SK-N-SH treated with all-trans-retinoic acid at 6 μM for 48 hours (cell line): Measurements from ENCODE around the gene ABCC4.

Experiments
- ATAC-seq: fragments of 200-7000 bp; cut with Tn5 transposase; 3 replicates; pipeline ENCODE4 v1.9.1; 2020; ENCODE audit warnings: mild to moderate bottlenecking, moderate library complexity
- ARNTL ChIP-seq: fragments of 450-650 bp; formaldehyde crosslinking; IDR thresholded peaks from 2 replicates; pipeline ENCODE4 v1.5.0; 2020; ENCODE audit warnings: low read depth, mild to moderate bottlenecking, moderate library complexity, borderline replicate concordance
- BACH2 ChIP-seq: fragments of 250-450 bp; sonication (Bioruptor Pico); IDR thresholded peaks from 2 replicates; pipeline ENCODE4 v1.9.0; 2021; ENCODE audit warnings: mild to moderate bottlenecking, borderline replicate concordance
- ESRRG ChIP-seq: fragments of 250-450 bp; sonication (Bioruptor Pico); IDR thresholded peaks from 2 replicates; pipeline ENCODE4 v1.6.1; 2021; ENCODE audit warnings: mild to moderate bottlenecking
- GLIS3 ChIP-seq: fragments of 250-450 bp; sonication (Bioruptor Pico); IDR thresholded peaks from 2 replicates; pipeline ENCODE4 v1.5.0; 2020; ENCODE audit warnings: mild to moderate bottlenecking, moderate library complexity
- ISL1 ChIP-seq: fragments of 250-450 bp; sonication (Bioruptor Pico); IDR thresholded peaks from 2 replicates; pipeline ENCODE4 v2.1.2; 2022; ENCODE audit warnings: mild to moderate bottlenecking, moderate library complexity
- OSR1 ChIP-seq: fragments of 250-450 bp; sonication (Bioruptor Pico); IDR thresholded peaks from 2 replicates; pipeline ENCODE4 v1.8.0; 2022; ENCODE audit warnings: moderate library complexity, mild to moderate bottlenecking, inconsistent platforms
- PPARA ChIP-seq: fragments of 250-450 bp; sonication (Bioruptor Pico); IDR thresholded peaks from 2 replicates; pipeline ENCODE4 v1.5.0; 2020; ENCODE audit warnings: mild to moderate bottlenecking, borderline replicate concordance
- SNAI2 ChIP-seq: fragments of 250-450 bp; sonication (Bioruptor Pico); IDR thresholded peaks from 2 replicates; pipeline ENCODE4 v1.5.0; 2020; ENCODE audit warnings: mild to moderate bottlenecking, moderate library complexity
- TCF4 ChIP-seq: fragments of 250-450 bp; sonication (Bioruptor Pico); IDR thresholded peaks from 2 replicates; pipeline ENCODE4 v1.8.0; 2021; ENCODE audit warnings: mild to moderate bottlenecking, moderate library complexity, borderline replicate concordance
- TOX ChIP-seq: fragments of 250-450 bp; sonication (Bioruptor Pico); IDR thresholded peaks from 2 replicates; pipeline ENCODE4 v1.8.0; 2021; ENCODE audit warnings: mild to moderate bottlenecking, moderate library complexity, borderline replicate concordance
- ZC3H10 ChIP-seq: fragments of 250-450 bp; sonication (Bioruptor Pico); IDR thresholded peaks from 2 replicates; pipeline ENCODE4 v1.5.1; 2021; ENCODE audit warnings: mild to moderate bottlenecking, moderate library complexity
- ZFP3 ChIP-seq: fragments of 250-450 bp; sonication (Bioruptor Pico); IDR thresholded peaks from 2 replicates; pipeline ENCODE4 v1.5.0; 2020; ENCODE audit warnings: mild to moderate bottlenecking, moderate library complexity
- ZFP30 ChIP-seq: fragments of 450-650 bp; formaldehyde crosslinking; IDR thresholded peaks from 2 replicates; pipeline ENCODE4 v1.5.0; 2022; ENCODE audit warnings: mild to moderate bottlenecking, moderate library complexity
- ZNF70 ChIP-seq: fragments of 450-650 bp; formaldehyde crosslinking; IDR thresholded peaks from 2 replicates; pipeline ENCODE4 v1.5.0; 2020; ENCODE audit warnings: mild to moderate bottlenecking, moderate library complexity
- ZNF8 ChIP-seq: fragments of 450-650 bp; formaldehyde crosslinking; IDR thresholded peaks from 2 replicates; pipeline ENCODE4 v1.5.0; 2020; ENCODE audit warnings: mild to moderate bottlenecking, moderate library complexity
- TF ChIP-seq, protein P1 (sequence below): fragments of 250-450 bp; sonication (Bioruptor Pico); IDR thresholded peaks from 2 replicates; pipeline ENCODE4 v1.8.0; 2020; ENCODE audit warnings: mild to moderate bottlenecking, moderate library complexity, borderline replicate concordance
- TF ChIP-seq, protein P2 (sequence below): fragments of 250-450 bp; sonication (Bioruptor Pico); IDR thresholded peaks from 2 replicates; pipeline ENCODE4 v1.5.1; 2020; ENCODE audit warnings: low read depth, mild to moderate bottlenecking, moderate library complexity
- TF ChIP-seq, protein P3 (sequence below): fragments of 250-450 bp; sonication (Bioruptor Pico); IDR thresholded peaks from 2 replicates; pipeline ENCODE4 v1.5.0; 2020; ENCODE audit warnings: mild to moderate bottlenecking, moderate library complexity
- TF ChIP-seq, protein P4 (sequence below): fragments of 250-450 bp; sonication (Bioruptor Pico); IDR thresholded peaks from 2 replicates; pipeline ENCODE4 v1.8.0; 2021; ENCODE audit warnings: low read depth, mild to moderate bottlenecking, moderate library complexity, borderline replicate concordance
- TF ChIP-seq, protein P5 (sequence below): fragments of 250-450 bp; sonication (Bioruptor Pico); IDR thresholded peaks from 2 replicates; pipeline ENCODE4 v1.5.1; 2021; ENCODE audit warnings: mild to moderate bottlenecking, moderate library complexity

Gene ABCC4

DNA sequence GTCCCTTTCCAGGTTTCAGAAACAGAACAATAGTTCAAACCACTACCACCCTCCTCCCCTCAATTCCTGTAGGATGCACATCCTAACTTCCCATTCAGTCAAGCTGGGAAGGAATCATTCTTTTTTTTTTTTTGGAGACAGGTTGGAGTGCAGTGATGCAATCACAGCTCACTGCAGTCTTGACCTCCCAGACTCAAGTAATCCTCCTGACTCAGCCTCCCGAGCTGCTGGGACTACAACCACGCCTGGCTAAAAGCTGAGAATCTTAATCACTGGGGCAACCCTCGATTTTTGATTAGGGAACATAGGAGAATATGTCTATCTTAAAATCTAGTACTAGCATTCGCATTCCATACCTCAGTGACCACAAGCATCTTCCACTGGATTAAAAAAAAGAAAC is 146.2 kb downstream of the ABCC4 start:
- TF ChIP-seq, protein P1, sequence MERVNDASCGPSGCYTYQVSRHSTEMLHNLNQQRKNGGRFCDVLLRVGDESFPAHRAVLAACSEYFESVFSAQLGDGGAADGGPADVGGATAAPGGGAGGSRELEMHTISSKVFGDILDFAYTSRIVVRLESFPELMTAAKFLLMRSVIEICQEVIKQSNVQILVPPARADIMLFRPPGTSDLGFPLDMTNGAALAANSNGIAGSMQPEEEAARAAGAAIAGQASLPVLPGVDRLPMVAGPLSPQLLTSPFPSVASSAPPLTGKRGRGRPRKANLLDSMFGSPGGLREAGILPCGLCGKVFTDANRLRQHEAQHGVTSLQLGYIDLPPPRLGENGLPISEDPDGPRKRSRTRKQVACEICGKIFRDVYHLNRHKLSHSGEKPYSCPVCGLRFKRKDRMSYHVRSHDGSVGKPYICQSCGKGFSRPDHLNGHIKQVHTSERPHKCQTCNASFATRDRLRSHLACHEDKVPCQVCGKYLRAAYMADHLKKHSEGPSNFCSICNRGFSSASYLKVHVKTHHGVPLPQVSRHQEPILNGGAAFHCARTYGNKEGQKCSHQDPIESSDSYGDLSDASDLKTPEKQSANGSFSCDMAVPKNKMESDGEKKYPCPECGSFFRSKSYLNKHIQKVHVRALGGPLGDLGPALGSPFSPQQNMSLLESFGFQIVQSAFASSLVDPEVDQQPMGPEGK (CRISPR knock-in tag), result no peak
- TF ChIP-seq TCF4 (CRISPR knock-in tag), result no peak
- TF ChIP-seq SNAI2 (CRISPR knock-in tag), result no peak
- no peak for TF ChIP-seq OSR1 (CRISPR knock-in tag)
- ATAC-seq, result no peak

DNA sequence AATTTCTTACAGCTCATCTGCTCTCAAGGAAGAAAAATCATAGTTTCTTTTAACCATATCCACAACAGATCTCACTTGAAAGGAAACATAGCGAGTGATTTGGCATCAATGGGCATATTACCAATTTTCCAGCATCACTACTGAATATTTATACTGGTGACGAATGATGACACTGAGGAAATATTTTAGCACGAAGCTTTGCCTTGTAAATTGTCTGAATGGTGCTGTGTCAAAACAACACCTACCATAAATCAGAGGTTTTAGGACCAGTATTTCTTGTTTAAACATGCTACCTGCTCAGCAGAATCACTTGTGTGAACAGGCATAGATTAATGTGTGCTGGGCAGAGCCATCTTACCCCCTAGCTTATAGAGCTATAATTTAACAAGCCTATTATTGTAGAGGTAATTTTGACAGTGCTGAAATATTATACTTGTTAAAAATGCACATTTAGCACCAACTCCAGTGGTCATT is 146.8 kb downstream of the ABCC4 start:
- TF ChIP-seq ZFP30 (CRISPR knock-in tag) (no peak), ZC3H10 (CRISPR knock-in tag) (no peak), GLIS3 (CRISPR knock-in tag) (no peak), BACH2 (no peak), ZNF70 (no peak), TOX (no peak), OSR1 (CRISPR knock-in tag) (no peak), ESRRG (CRISPR knock-in tag) (no peak), ARNTL (CRISPR knock-in tag) (no peak), ISL1 (CRISPR knock-in tag) (no peak), ZFP3 (no peak), PPARA (CRISPR knock-in tag) (no peak), SNAI2 (CRISPR knock-in tag) (no peak), ZNF8 (no peak), TCF4 (CRISPR knock-in tag) (no peak)
- TF ChIP-seq, protein P2, sequence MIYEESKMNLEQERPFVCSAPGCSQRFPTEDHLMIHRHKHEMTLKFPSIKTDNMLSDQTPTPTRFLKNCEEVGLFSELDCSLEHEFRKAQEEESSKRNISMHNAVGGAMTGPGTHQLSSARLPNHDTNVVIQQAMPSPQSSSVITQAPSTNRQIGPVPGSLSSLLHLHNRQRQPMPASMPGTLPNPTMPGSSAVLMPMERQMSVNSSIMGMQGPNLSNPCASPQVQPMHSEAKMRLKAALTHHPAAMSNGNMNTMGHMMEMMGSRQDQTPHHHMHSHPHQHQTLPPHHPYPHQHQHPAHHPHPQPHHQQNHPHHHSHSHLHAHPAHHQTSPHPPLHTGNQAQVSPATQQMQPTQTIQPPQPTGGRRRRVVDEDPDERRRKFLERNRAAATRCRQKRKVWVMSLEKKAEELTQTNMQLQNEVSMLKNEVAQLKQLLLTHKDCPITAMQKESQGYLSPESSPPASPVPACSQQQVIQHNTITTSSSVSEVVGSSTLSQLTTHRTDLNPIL (CRISPR knock-in tag), result no peak
- TF ChIP-seq, protein P3, sequence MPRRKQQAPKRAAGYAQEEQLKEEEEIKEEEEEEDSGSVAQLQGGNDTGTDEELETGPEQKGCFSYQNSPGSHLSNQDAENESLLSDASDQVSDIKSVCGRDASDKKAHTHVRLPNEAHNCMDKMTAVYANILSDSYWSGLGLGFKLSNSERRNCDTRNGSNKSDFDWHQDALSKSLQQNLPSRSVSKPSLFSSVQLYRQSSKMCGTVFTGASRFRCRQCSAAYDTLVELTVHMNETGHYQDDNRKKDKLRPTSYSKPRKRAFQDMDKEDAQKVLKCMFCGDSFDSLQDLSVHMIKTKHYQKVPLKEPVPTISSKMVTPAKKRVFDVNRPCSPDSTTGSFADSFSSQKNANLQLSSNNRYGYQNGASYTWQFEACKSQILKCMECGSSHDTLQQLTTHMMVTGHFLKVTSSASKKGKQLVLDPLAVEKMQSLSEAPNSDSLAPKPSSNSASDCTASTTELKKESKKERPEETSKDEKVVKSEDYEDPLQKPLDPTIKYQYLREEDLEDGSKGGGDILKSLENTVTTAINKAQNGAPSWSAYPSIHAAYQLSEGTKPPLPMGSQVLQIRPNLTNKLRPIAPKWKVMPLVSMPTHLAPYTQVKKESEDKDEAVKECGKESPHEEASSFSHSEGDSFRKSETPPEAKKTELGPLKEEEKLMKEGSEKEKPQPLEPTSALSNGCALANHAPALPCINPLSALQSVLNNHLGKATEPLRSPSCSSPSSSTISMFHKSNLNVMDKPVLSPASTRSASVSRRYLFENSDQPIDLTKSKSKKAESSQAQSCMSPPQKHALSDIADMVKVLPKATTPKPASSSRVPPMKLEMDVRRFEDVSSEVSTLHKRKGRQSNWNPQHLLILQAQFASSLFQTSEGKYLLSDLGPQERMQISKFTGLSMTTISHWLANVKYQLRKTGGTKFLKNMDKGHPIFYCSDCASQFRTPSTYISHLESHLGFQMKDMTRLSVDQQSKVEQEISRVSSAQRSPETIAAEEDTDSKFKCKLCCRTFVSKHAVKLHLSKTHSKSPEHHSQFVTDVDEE (CRISPR knock-in tag), result no peak
- TF ChIP-seq, protein P4, sequence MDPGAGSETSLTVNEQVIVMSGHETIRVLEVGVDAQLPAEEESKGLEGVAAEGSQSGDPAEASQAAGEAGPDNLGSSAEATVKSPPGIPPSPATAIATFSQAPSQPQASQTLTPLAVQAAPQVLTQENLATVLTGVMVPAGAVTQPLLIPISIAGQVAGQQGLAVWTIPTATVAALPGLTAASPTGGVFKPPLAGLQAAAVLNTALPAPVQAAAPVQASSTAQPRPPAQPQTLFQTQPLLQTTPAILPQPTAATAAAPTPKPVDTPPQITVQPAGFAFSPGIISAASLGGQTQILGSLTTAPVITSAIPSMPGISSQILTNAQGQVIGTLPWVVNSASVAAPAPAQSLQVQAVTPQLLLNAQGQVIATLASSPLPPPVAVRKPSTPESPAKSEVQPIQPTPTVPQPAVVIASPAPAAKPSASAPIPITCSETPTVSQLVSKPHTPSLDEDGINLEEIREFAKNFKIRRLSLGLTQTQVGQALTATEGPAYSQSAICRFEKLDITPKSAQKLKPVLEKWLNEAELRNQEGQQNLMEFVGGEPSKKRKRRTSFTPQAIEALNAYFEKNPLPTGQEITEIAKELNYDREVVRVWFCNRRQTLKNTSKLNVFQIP (CRISPR knock-in tag), result no peak
- TF ChIP-seq, protein P5, sequence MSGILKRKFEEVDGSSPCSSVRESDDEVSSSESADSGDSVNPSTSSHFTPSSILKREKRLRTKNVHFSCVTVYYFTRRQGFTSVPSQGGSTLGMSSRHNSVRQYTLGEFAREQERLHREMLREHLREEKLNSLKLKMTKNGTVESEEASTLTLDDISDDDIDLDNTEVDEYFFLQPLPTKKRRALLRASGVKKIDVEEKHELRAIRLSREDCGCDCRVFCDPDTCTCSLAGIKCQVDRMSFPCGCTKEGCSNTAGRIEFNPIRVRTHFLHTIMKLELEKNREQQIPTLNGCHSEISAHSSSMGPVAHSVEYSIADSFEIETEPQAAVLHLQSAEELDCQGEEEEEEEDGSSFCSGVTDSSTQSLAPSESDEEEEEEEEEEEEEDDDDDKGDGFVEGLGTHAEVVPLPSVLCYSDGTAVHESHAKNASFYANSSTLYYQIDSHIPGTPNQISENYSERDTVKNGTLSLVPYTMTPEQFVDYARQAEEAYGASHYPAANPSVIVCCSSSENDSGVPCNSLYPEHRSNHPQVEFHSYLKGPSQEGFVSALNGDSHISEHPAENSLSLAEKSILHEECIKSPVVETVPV (CRISPR knock-in tag), result no peak
- TF ChIP-seq, all 23 proteins: peak for 0
- no peak for ATAC-seq

DNA sequence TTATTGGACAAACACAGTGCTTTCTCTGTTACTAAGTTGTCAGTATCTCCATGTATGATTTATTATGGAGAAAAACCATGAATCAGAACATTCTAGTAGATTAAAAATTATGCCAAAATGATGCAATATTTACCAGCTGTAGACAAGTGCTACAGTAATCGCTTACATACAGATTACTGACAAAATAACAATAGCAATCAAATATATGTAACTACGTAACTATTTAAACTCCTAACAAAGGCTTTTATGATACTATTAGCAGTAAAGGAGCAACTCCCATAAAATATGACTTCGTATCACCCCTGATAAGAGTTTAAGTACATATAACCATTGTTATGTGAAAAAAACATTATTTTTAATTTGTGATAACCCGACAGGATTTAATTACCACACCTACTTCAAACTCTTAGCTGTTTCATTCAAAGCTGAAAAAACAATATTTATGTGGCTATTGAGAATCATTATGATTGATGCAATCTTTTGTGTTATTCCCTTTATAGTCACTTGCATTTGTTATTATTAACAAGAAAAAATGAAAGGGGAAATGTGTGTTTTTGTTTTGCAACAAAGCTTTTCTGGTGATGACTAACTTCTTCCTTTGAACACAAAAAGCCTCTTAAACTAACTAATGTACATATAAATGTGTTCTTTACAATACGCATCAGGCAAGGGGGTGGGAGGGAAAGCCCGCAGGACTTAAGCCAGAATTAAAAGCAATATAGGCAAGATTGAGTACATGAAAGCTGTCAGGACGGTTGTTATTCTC is 147.4 kb downstream of the ABCC4 start:
- TF ChIP-seq, protein P4 (CRISPR knock-in tag), result no peak
- TF ChIP-seq, protein P3 (CRISPR knock-in tag), result no peak
- TF ChIP-seq ZC3H10 (CRISPR knock-in tag) (no peak), ZNF70 (no peak), ZNF8 (no peak), ESRRG (CRISPR knock-in tag) (no peak)
- no peak for ATAC-seq
